HG03575 (cell line): Measurements from ENCODE around the gene MRPS9.

Experiments
- ATAC-seq: cut with Tn5 transposase; IDR thresholded peaks from one replicate; pipeline ENCODE4 v1.9.1; 2021; ENCODE audit not compliant: unreplicated experiment, insufficient number of reproducible peaks, low FRiP score; ENCODE audit errors: extremely low read depth

The MRPS9 gene

GRCh38 chr2:105143094-105143466, 105.2 kb downstream of the MRPS9 start:
- no peak for ATAC-seq

GRCh38 chr2:105143467-105144151, 105.7 kb downstream of the MRPS9 start:
- no peak for ATAC-seq

GRCh38 chr2:105144152-105144940, 106.5 kb downstream of the MRPS9 start:
- ATAC-seq: no peak

GRCh38 chr2:105144941-105145300, 107.1 kb downstream of the MRPS9 start:
- ATAC-seq: no peak

GRCh38 chr2:105149272-105149671, 111.4 kb downstream of the MRPS9 start:
- no peak for ATAC-seq
